ENCODE measurements around the gene SLIT1.

The SLIT1 gene

GRCh38 chr10:97046456-97047082, 139.2 kb downstream of the SLIT1 start:
- no peak for TF ChIP-seq TAF1 (IDR thresholded peaks at IDR 0.05; ENCODE audit: borderline replicate concordance, low read depth, low read length)
- no peak for TF ChIP-seq POLR2A (IDR thresholded peaks at IDR 0.05; ENCODE audit: low read depth, low read length)
- TF ChIP-seq POLR2AphosphoS5 (IDR thresholded peaks at IDR 0.05; ENCODE audit: low read depth, low read length), result no peak
- FAIRE-seq (no peak), DNase-seq (ENCODE audit: insufficient read length) (no peak)

DNA sequence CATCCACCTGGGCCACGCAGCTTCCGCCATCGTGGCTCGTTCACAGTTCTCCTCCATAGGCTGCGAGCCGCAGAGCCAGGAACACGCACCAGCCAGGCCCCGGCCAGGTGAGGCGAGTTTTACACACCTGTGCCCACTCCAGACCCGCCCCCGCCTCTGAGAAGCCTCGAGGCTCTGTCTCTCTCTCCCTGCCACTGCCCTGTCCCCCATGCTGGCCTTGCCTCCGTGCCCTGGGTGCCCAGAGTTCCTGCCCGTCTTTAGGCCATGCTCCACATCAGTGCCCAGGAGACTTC, 142.2 kb downstream of the SLIT1 start:
- FAIRE-seq, result no peak
- TF ChIP-seq POLR2AphosphoS5 (IDR thresholded peaks at IDR 0.05; ENCODE audit: low read depth, low read length), result no peak
- TF ChIP-seq TAF1 (IDR thresholded peaks at IDR 0.05; ENCODE audit: borderline replicate concordance, low read depth, low read length), result no peak
- no peak for TF ChIP-seq POLR2A (IDR thresholded peaks at IDR 0.05; ENCODE audit: low read depth, low read length)
- DNase-seq (ENCODE audit: insufficient read length), result no peak

GRCh38 chr10:97042716-97043562, 142.8 kb downstream of the SLIT1 start:
- no peak for TF ChIP-seq TAF1 (IDR thresholded peaks at IDR 0.05; ENCODE audit: borderline replicate concordance, low read depth, low read length)
- TF ChIP-seq POLR2AphosphoS5 (IDR thresholded peaks at IDR 0.05; ENCODE audit: low read depth, low read length), result no peak
- TF ChIP-seq POLR2A (IDR thresholded peaks at IDR 0.05; ENCODE audit: low read depth, low read length), result no peak
- no peak for DNase-seq (ENCODE audit: insufficient read length)
- FAIRE-seq, result no peak

GRCh38 chr10:97042081-97042480, 143.7 kb downstream of the SLIT1 start:
- DNase-seq (ENCODE audit: insufficient read length) (no peak), FAIRE-seq (no peak)
- no peak for TF ChIP-seq POLR2AphosphoS5 (IDR thresholded peaks at IDR 0.05; ENCODE audit: low read depth, low read length)
- no peak for TF ChIP-seq TAF1 (IDR thresholded peaks at IDR 0.05; ENCODE audit: borderline replicate concordance, low read depth, low read length)
- no peak for TF ChIP-seq POLR2A (IDR thresholded peaks at IDR 0.05; ENCODE audit: low read depth, low read length)

- FAIRE-seq (no peak), DNase-seq (ENCODE audit: insufficient read length) (no peak)
These were observed 145.1 kb downstream of the SLIT1 start for GRCh38 chr10:97040706-97041105.

GRCh38 chr10:97040248-97040584, 145.5 kb downstream of the SLIT1 start:
- no peak for DNase-seq (ENCODE audit: insufficient read length)
- FAIRE-seq, result no peak
- TF ChIP-seq TAF1 (IDR thresholded peaks at IDR 0.05; ENCODE audit: borderline replicate concordance, low read depth, low read length) (no peak), POLR2AphosphoS5 (IDR thresholded peaks at IDR 0.05; ENCODE audit: low read depth, low read length) (no peak), POLR2A (IDR thresholded peaks at IDR 0.05; ENCODE audit: low read depth, low read length) (no peak)

More at GRCh38 chr10:97040706-97041105, 145.1 kb downstream of the SLIT1 start:
- TF ChIP-seq TAF1 (IDR thresholded peaks at IDR 0.05; ENCODE audit: borderline replicate concordance, low read depth, low read length) (no peak), POLR2AphosphoS5 (IDR thresholded peaks at IDR 0.05; ENCODE audit: low read depth, low read length) (no peak), POLR2A (IDR thresholded peaks at IDR 0.05; ENCODE audit: low read depth, low read length) (no peak)

GRCh38 chr10:97039538-97040247, 146.1 kb downstream of the SLIT1 start:
- DNase-seq (ENCODE audit: insufficient read length) (no peak), FAIRE-seq (no peak)
- TF ChIP-seq TAF1 (IDR thresholded peaks at IDR 0.05; ENCODE audit: borderline replicate concordance, low read depth, low read length) (no peak), POLR2A (IDR thresholded peaks at IDR 0.05; ENCODE audit: low read depth, low read length) (no peak), POLR2AphosphoS5 (IDR thresholded peaks at IDR 0.05; ENCODE audit: low read depth, low read length) (no peak)

- DNase-seq (ENCODE audit: insufficient read length) (no peak), FAIRE-seq (no peak)
- TF ChIP-seq POLR2AphosphoS5 (IDR thresholded peaks at IDR 0.05; ENCODE audit: low read depth, low read length) (no peak), TAF1 (IDR thresholded peaks at IDR 0.05; ENCODE audit: borderline replicate concordance, low read depth, low read length) (no peak), POLR2A (IDR thresholded peaks at IDR 0.05; ENCODE audit: low read depth, low read length) (no peak)
These were observed 147.1 kb downstream of the SLIT1 start for GRCh38 chr10:97038688-97039087.

GRCh38 chr10:97037365-97038361, 148.1 kb downstream of the SLIT1 start:
- FAIRE-seq, result peak; percentile 97

GRCh38 chr10:97034958-97035769, 150.6 kb downstream of the SLIT1 start:
- DNase-seq (ENCODE audit: insufficient read length) (no peak), FAIRE-seq (no peak)
- TF ChIP-seq POLR2AphosphoS5 (IDR thresholded peaks at IDR 0.05; ENCODE audit: low read depth, low read length) (no peak), TAF1 (IDR thresholded peaks at IDR 0.05; ENCODE audit: borderline replicate concordance, low read depth, low read length) (no peak), POLR2A (IDR thresholded peaks at IDR 0.05; ENCODE audit: low read depth, low read length) (no peak)

More at GRCh38 chr10:97037365-97038361, 148.1 kb downstream of the SLIT1 start:
- TF ChIP-seq TAF1 (IDR thresholded peaks at IDR 0.05; ENCODE audit: borderline replicate concordance, low read depth, low read length) (no peak), POLR2A (IDR thresholded peaks at IDR 0.05; ENCODE audit: low read depth, low read length) (no peak), POLR2AphosphoS5 (IDR thresholded peaks at IDR 0.05; ENCODE audit: low read depth, low read length) (no peak)
- DNase-seq (ENCODE audit: insufficient read length), result peak; percentile 76

Measured in GM12892 (cell line).